Left ventricle myocardium inferior (tissue), 1 donor: ENCODE results near the gene HUS1. TPM values are rescaled to one million over a fixed set of nuclear protein-coding genes. Genes with fewer than 3 reads are reported as not detected.

Experiments
- DNase-seq: peaks from one replicate; pipeline ENCODE4 v3.0.0-alpha.2; 2020
- H3K27ac ChIP-seq: fragments of 200-600 bp; replicated peaks from 2 replicates; pipeline ENCODE4 v1.8.0; 2021
- H3K27me3 ChIP-seq: fragments of 200-600 bp; 2 replicates; pipeline ENCODE4 v1.8.0; 2021; ENCODE audit warnings: low read depth
- H3K36me3 ChIP-seq: fragments of 200-600 bp; 2 replicates; pipeline ENCODE4 v1.8.0; 2021
- H3K4me1 ChIP-seq: fragments of 200-600 bp; 2 replicates; pipeline ENCODE4 v1.8.0; 2021
- H3K4me3 ChIP-seq: fragments of 200-600 bp; 2 replicates; pipeline ENCODE4 v1.8.0; 2021; ENCODE audit warnings: mild to moderate bottlenecking, moderate library complexity
- H3K9me3 ChIP-seq: fragments of 200-600 bp; replicated peaks from 2 replicates; pipeline ENCODE4 v1.8.0; 2021
- CTCF ChIP-seq: fragments of 200-600 bp; IDR thresholded peaks from 2 replicates; pipeline ENCODE4 v1.8.0; 2021; ENCODE audit warnings: antibody characterized with exemption, mild to moderate bottlenecking, borderline replicate concordance
- intact Hi-C: fragments of 100-400 bp; cut with micrococcal nuclease; formaldehyde crosslinking; loops from one replicate; pipeline ENCODE4 v1.11.0; 2022
- total RNA-seq: library from RNA; stranded (reverse); fragmentation: NEBNext Ultra II Directional; extraction: Animal tissue kit (Norgen Biotek cat#: 25700); gene quantifications from one replicate; pipeline ENCODE4 v1.2.1, GENCODE V29; 2021
- donor health status: DM: no; HTN: yes; CAD: no; lungs with severe emphysema.

Gene HUS1
- total RNA-seq, 1 donor from 2014 or later = 26.4 TPM

- peaks cover 36% of the 10 kb centered on the region for H3K4me1 ChIP-seq
- no peaks in the 10 kb centered on the region for H3K27me3 ChIP-seq
- H3K36me3 ChIP-seq = peaks cover 46% of the 10 kb centered on the region
- TF ChIP-seq CTCF = no peak
- no peak for DNase-seq
- peak overlapping the region; percentile 87 for H3K27ac ChIP-seq
- peak overlapping the region; percentile 74 for H3K4me3 ChIP-seq
- H3K9me3 ChIP-seq = no peaks in the 10 kb centered on the region
- intact Hi-C loops = no loop called here
Measured at GRCh38 chr7:47978790-47979144, 648 bp downstream of the HUS1 start.

- Histone ChIP-seq H3K4me1 (peaks cover 59% of the 10 kb centered on the region), H3K9me3 (no peaks in the 10 kb centered on the region), H3K27ac (no peak overlapping the region), H3K4me3 (no peak overlapping the region), H3K27me3 (no peaks in the 10 kb centered on the region), H3K36me3 (peaks cover 74% of the 10 kb centered on the region)
- no peak for DNase-seq
- intact Hi-C loops = no loop called here
- TF ChIP-seq CTCF = no peak
Measured at GRCh38 chr7:47973739-47974138, 5.7 kb downstream of the HUS1 start.

GRCh38 chr7:47970761-47971160 is 8.7 kb downstream of the HUS1 start:
- TF ChIP-seq CTCF = no peak
- Histone ChIP-seq H3K27ac (peak overlapping the region; percentile 45), H3K4me3 (no peak overlapping the region), H3K9me3 (no peaks in the 10 kb centered on the region), H3K27me3 (no peaks in the 10 kb centered on the region), H3K36me3 (peaks cover 76% of the 10 kb centered on the region), H3K4me1 (peaks cover 57% of the 10 kb centered on the region)
- intact Hi-C loops = no loop called here
- no peak for DNase-seq

GRCh38 chr7:47968847-47969774 is 10.3 kb downstream of the HUS1 start:
- peak overlapping the region; percentile 39 for H3K27ac ChIP-seq
- H3K36me3 ChIP-seq = peaks cover 76% of the 10 kb centered on the region
- peak; percentile 58 for DNase-seq
- intact Hi-C loops = no loop called here
- no peaks in the 10 kb centered on the region for H3K27me3 ChIP-seq
- H3K9me3 ChIP-seq = no peaks in the 10 kb centered on the region
- peaks cover 48% of the 10 kb centered on the region for H3K4me1 ChIP-seq
- no peak overlapping the region for H3K4me3 ChIP-seq
- TF ChIP-seq CTCF = peak; percentile 88

- intact Hi-C loops = no loop called here
- Histone ChIP-seq H3K4me1 (peaks cover 41% of the 10 kb centered on the region), H3K4me3 (no peak overlapping the region), H3K36me3 (peaks cover 76% of the 10 kb centered on the region), H3K9me3 (no peaks in the 10 kb centered on the region), H3K27me3 (no peaks in the 10 kb centered on the region), H3K27ac (peak overlapping the region; percentile 34)
- no peak for TF ChIP-seq CTCF
- DNase-seq = no peak
Measured at GRCh38 chr7:47967708-47968107, 11.7 kb downstream of the HUS1 start.
